HG03460 (cell line): ENCODE data around the gene TBX4.

Experiments used
- ATAC-seq: cut with Tn5 transposase; IDR thresholded peaks from one replicate; pipeline ENCODE4 v1.9.1; 2021; ENCODE audit not compliant: unreplicated experiment

Gene TBX4

DNA sequence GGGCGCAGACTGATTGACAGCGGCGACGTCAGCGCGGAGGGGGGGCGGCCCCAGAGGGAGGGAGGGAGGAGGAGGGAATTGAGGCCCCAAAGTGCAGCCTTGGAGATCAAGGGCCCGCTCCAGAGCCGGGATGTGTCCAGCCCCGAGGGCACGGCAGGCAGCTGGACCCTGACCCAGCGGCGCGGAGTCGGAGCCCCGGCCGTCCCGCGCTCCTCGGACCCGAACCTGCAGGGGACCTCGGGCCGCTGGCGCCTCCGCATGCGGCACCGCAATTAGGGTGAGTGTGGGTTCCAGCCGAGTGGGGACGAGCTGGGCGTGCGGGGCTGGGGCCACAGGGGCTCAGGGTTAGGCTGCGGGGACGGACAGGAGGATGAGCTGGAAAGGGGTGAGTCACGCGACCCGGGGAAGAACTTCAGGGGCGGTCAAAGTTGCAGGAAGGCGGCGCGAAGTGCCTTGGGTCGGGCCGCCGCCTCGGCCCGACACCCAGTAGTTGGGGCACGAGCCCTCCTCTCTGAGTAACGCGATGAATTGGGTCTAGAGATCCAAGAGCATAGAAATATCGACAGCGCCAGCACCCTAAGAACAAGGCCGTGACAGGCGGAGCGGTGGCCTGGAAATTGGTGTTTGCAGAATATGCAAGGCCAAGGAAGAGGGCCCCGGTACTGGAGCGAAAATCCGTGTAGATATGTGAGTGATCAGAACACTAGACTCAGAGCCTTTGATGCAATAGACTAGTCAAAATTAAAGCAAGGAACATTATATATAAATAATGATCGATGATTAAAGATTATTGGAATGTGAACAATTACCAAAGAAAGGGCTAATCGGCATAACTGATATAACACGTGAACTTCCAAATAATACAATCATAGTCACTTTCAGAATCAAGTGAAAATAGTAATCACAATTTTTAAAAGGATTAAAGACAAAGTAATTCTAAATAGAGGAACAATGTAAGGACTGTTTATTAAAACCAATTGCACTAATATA is at the start of gene TBX4:
TBX4 (plus strand) TSS at position 122 of the 990 bp plus-strand sequence. CDS start 4,069 bp downstream, outside the sequence.
- ATAC-seq: no peak

DNA sequence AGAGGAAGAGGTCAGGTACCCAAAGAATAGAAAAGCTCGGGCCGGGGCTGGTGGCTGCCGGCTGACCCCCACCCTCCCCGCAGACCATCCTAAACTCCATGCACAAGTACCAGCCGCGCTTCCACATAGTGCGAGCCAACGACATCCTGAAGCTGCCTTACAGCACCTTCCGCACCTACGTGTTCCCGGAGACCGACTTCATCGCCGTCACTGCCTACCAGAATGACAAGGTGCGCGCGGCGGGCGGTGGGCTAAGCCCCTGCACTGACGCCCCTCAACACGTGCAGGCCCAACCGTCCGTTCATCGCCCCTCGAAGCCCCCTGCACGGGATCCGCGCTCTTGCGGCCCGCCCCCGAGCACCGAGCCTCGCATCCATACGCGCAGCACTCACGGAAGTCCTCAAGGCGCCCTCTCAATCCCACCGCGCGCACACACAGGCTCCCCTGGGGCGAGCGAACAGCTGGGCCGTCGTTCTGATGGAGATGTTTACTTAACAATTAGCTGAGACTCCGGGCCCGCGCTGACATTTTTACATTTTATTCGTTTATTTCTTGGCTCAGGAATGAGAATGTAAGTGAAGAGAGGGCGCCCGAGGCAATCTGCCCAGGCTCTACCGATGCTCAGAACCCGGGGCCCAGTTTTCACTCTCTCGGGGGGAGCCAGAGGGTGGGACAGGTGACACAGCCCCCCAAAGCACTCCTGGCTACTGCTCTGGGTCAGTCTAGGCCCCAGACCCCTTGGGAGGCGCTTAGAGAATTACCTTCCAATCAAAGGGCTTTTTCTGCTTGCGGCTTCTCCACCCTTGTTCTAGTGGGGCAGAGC is 49.0 kb upstream of the TBX4 start:
- no peak for ATAC-seq

DNA sequence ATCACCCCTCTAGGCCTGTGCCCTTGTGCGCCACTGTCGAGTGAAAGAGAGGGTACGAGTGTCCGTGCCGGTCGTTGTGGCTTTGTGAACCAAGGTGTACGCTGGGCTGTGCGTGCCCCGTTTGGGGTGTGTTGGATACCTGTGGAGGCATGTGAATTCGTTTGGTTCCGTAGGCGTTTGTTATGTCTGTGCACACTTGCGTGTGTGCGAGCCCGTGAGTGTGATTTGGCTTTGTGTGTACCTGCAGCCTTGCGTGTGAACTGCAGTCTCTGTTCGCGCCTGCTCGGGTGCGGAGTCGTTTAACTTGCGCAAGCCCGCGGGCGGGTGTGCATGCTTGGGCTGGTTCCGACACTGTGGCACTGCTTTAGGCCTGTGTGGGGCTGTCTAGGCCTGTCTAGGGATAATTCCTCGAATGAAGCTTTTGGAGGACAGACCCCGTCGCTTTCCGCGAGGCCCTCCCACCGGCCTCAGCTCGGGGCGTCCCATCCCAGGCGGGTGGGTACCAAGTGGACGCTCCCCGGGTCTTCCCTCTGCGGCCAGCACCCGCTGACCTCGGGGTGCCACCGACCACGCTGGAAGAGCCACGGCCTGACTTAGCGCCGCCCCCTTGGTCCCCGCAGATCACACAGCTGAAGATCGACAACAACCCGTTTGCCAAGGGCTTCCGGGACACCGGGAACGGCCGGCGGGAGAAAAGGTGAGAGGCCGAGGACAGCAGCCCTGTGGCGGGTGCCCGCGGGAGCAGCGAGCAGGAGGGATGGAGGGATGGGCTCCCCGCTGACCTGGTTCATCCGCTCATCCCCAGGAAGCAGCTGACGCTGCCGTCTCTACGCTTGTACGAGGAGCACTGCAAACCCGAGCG is 48.2 kb upstream of the TBX4 start:
- no peak for ATAC-seq

DNA sequence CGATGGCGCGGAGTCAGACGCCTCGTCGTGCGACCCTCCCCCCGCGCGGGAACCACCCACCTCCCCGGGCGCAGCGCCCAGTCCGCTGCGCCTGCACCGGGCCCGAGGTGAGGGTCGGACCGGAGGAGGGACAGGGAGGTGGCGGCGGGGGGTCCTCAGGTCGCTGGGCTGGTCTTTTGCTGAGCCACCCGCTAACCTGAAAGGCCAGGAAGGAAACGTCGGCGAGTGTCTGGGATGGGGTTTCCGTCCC is 47.6 kb upstream of the TBX4 start:
- ATAC-seq: no peak

DNA sequence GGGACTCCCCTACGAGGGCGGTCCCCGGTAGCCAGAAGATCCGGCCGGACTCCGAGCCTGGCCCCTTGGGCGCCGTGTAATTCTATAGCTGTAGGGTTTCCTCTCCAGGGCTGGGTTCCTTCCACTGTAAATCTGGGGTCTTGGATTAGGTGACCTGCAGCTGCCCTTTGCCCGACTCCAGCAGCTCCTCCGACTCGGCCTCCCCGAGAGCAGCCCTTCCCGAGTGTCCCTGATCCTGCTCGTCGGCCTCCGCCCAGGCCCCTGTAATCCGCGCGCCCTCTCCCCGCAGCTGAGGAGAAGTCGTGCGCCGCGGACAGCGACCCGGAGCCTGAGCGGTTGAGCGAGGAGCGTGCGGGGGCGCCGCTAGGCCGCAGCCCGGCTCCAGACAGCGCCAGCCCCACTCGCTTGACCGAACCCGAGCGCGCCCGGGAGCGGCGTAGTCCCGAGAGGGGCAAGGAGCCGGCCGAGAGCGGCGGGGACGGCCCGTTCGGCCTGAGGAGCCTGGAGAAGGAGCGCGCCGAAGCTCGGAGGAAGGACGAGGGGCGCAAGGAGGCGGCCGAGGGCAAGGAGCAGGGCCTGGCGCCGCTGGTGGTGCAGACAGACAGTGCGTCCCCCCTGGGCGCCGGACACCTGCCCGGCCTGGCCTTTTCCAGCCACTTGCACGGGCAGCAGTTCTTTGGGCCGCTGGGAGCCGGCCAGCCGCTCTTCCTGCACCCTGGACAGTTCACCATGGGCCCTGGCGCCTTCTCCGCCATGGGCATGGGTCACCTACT is 47.1 kb upstream of the TBX4 start:
- ATAC-seq: no peak

DNA sequence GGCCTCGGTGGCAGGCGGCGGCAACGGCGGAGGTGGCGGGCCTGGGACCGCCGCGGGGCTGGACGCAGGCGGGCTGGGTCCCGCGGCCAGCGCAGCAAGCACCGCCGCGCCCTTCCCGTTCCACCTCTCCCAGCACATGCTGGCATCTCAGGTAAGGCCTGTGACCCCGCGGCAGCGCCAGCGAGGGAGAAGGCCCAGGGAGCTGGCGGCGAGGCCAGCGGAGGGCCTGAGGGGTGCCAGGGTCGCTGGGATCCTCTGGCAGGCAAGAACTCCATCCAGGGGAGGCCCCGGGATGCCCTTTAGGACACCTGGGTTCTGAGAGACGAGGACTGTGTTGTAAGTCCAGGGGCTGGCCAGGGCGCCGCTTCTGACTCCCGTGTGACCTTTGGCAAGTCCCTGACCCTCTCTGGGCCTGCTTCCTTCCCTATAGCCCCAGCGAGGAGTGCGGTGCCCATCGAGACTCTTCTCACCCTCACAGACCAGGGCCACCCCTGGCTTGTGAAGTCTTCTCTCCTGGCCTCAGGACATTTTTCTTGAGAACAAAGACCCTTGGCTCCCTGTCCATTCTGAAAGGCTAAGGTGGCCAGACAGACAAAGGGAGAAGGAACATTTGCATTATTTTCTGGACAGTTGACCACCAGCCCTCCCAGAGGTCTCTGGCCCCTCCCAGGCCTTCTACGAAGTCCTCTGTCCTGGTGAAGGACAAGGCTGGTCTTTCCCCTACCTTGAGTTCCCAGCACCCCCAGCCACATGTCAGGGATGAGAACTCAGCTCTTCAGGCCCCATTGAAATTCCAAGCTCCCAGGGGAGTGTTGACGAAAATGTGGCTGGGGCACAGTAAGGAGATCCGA is 46.3 kb upstream of the TBX4 start:
- ATAC-seq: no peak

DNA sequence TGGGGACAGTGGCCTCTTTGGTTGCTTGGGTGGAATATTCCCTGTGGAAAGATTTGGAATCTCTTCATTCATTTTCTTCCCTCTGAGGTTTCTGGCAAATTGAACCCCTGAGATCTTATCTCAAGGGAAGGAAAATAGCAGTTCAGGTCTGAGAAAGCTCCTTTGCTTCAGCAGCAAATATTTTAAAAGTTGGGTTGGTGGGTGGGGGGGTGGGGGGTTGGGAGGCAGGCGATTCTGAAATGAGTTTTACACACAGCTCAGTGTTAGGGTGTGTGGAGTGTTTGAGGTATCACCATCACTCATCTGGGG is 45.7 kb upstream of the TBX4 start:
- ATAC-seq: no peak

DNA sequence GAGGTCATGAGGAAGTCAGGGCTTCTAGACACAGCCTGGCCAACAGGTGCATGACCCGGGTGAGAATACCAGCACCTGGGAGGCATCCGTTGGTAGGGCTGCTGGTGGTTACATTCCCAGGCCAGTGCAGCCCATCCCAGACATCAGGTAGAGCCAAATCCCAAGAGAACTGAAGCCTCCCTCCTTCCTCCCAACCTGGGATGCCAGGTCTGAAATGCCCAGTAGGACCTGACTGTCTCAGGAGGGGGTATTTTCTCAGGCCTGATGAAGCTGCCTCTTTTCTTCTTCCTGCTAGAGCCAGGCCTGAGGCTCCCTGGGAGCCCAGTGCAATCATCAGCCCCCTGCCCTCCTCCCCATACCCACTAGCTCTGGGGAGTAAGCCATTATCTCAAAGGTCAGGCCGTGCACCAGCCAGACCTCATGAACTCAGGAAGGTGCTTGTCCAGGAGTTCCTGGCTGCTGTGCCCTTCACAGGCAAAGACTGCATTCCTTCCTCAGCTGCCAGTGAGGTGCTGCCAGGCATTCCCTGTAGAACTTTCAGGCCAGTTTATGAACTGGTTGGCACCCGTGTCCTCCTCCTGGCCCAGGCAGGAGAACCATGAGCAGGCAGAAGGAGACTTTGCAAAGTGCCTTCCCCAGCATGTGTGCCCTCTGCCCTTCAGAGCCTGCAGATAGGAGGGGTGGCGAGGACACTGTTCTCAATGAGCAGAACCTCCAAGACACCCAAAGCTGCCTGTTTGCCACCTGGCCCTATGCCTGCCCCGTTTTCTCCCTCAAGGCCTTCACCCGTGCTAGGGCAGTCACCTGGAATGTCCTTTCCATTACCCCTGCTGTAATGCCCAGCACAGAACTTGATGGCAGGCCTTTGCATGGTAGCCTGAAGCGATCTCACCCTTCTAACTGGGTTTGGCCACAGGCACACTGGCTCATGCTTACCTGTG is 45.0 kb upstream of the TBX4 start:
- ATAC-seq: no peak

DNA sequence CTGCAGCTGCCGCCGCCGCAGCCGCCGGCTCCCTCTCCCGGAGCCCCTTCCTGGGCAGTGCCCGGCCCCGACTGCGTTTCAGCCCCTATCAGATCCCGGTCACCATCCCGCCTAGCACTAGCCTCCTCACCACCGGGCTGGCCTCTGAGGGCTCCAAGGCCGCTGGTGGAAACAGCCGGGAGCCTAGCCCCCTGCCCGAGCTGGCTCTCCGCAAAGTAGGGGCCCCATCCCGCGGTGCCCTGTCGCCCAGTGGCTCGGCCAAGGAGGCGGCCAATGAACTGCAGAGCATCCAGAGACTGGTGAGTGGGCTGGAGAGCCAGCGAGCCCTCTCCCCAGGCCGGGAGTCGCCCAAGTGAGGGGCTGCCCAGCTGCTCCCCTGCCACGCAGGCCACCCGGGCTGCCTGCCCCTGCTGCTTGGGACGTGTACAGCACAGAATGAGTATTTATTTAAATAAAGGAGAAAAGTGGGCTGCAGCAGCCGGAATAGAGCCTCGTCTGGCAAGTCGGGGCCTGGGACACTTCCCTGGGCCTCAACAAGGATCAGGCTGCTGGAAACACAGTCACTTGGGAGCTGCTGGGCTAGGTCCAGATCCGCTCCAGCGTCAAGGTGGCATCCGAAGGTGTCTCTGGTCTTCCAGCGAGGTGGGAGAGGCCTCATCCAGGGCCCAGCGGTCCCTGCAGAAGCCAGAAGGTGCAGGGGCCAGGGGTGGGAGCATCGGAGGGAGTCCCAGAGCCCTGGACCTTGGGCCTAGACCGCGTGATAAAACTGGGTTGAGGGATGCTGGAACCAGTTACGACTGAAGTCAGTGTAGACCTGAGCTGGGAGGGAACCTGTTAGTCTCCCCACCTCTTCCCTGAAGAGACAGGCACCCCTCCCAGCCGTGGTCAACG is 43.8 kb upstream of the TBX4 start:
- no peak for ATAC-seq

DNA sequence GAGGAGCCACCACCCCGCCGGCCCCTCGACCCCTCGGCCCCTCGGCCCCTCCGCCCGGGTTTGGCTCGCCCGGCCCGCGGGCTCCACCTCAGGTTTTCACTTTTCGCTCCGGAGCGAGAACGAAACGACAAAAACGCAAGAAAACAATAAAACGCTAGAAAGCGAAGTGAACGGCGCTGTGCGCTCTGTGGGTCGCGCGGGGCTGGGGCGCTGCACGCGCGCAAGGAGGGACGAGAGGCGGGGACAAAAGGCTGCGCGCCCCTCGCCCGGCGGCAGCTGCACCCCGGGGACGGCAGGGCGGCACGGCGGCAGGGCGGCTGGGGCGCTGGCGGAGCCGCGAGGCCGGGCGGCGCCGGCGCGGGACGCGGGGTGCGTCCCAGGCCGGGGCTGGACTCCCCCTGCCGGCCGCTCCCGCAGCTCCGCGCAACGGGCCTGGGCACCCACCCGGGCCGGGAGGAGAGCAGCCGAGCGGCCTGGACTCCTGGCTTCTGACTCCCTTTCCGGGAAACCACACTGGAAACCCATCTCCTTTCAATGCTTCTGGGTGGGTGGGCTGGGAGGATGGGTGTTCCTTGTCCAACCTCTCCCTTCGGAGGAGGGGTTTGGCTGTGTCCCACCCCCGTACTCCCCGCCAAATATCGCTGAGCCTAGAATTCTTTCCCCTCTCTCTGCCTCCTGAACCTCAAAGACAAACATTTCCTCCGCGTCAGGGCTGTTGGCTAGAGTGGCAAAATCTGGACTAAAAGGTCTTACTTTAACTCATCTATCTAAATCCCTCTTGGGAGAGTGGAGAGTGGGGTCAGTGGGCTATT is 42.7 kb upstream of the TBX4 start:
- no peak for ATAC-seq

DNA sequence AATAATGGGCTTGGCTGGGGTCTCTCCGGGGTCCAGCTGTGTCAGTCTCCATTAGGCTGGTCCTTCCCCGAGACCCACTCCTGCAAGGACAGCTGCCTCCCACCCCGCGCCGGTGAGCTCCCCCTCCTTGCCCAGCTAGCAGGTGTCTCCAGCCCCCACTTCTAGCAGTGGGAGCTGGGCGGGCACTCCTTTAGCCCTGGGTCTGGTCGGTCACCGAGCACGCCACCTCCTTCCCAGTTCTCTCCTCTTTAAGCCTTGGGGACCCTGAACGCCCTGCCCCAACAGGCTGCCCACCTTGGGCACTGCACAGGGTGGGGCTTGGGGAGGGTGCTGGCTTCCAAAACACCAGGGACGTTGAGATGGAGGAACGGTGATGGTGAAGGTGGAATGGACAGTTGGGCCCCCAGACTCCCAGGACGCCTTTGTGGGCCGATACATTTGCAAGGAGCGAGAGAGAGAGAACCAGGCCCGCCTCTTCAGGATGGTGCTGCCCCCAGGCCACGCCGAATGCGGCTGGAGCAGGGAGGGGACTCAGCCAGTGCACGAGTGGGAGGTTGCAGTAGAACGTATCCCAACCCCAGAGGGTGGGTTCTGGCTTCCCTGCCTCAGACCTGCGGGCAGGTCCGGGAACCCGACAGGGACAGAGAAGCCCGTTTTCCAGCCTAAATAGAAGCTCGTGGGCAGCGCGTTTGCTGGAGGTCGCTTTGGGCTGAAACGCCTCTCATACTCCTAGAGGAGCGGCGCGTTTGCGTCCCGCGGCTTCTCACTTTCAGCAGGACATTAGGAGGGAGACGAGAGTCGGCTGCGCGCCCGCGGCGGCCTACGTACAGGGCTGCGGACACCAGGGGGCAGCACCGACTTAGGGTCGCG is 41.8 kb upstream of the TBX4 start:
- ATAC-seq: no peak

DNA sequence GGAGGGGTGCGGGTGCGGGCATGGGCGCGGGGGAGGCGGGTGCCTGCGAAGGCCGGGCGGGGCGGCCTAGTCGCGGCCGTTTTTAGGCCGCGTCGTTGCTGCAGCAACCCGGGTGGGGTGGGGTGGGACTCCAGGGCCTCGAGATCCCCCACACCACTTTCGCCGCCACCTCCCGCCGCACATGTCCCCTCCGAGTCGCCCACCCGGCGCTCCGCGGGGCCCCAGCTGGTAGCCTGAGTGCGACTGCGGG is 41.3 kb upstream of the TBX4 start:
- no peak for ATAC-seq

DNA sequence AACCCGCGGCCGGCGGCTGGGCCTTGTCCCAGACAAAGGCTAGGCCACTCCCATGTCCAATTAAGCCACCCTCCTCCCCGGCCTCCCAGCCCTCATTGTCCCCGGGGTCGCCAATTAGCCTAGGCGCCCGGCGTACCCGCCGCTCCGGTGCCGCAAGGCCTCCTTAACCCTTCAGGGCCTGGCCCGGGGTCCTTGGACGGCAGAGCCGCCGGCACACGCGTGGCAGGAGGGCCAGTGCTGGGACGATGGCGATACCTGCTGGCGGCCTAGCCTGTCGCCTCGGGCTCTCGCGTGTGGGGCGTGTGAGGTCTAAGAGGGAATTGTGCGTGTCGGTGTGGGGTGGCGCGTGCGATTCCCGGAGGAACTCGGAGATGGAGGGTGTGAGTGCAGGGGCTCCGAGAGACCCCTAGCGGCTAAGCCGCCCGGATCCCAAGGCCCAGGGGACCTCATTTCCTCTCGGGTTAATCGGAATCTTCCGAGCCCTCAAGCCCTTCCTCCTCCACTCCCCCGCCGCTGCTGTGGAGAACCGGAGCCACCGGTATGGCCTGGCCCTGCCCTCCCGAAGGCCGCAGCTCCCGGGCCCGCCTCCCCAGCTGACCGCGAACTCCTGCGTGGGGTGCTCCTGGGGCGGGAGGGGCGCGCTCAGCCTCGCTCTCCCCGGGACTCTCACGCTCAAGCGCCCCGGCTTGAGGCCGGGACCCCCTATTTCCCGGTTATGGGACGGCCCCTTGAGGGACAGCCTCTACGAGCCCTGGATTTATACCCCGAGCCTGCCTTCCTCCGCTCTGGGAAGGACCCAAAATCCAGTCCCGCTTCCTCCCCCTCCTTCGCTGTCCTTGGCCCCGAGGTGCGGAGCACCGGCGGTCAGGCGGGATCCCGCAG is 40.7 kb upstream of the TBX4 start:
- peak; percentile 16 for ATAC-seq

DNA sequence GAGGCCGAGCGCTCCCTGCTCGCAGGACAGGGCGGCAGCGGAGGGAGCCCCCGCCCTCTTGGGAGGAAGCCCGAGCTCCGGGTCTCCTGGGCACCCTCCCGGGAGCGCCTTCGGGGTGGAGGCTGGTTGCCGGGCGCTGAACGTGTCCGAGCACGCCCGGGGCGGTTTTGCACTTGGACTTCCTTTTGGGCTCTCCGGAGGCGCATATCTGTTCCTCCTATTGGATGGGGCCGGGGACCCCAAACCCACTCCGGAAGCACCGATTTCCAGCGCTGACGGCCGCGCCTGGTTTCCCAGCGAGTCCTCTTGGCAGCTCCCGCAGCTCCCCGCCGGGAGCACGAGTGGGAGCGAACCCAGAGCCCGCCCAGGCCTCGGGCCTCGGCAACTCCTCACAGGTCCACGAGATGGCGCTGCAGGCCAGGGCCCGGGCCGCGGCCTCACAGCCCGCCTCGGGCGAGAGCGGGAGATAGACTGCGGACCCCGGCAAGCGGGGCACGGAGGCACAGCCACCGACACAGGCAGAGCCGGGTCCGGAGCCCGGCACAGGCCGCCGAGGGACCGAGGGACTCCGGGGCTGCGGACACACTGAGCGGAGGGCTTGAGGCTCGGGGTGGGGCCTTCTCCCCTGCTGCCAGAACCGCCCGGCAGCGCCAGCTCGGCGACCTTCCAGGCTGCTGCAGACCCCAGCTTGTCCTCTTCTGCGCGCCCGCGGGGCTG is 39.9 kb upstream of the TBX4 start:
- peak; percentile 65 for ATAC-seq
